Left lung (tissue), 10 donors: ENCODE data around the gene MIPEP. TPM values are rescaled to one million over a fixed set of nuclear protein-coding genes. Genes with fewer than 3 reads are reported as not detected.

Experiments
- ATAC-seq: fragments of 200-7000 bp; cut with Tn5 transposase; one replicate; pipeline ENCODE4 v1.9.1; 2020; ENCODE audit warnings: moderate library complexity
- DNase-seq, 4 donors: peaks; one replicate each; pipeline ENCODE4 v3.0.0-alpha.2; 2013 to 2020
- H3K27ac ChIP-seq, 2 donors: fragments of 200-600 bp; sonication (generic) in 1 of 2; one replicate each; pipeline versions ENCODE4 v1.5.0 to v1.8.0; 2020 to 2021
- H3K27me3 ChIP-seq, 2 donors: fragments of 200-600 bp; sonication (generic) in 1 of 2; one replicate each; pipeline versions ENCODE4 v1.5.0 to v1.8.0; 2020 to 2021
- H3K36me3 ChIP-seq, 2 donors: fragments of 200-600 bp; sonication (generic) in 1 of 2; one replicate each; pipeline versions ENCODE4 v1.5.0 to v1.8.0; 2020 to 2021
- H3K4me1 ChIP-seq, 2 donors: fragments of 200-600 bp; one replicate each; pipeline ENCODE4 v1.8.0; 2021
- H3K4me3 ChIP-seq, 2 donors: fragments of 200-600 bp; sonication (generic) in 1 of 2; one replicate each; pipeline versions ENCODE4 v1.5.0 to v1.8.0; 2020 to 2021; ENCODE audit warnings: mild to moderate bottlenecking in 1 of 2
- H3K9me3 ChIP-seq, 2 donors: fragments of 200-600 bp; sonication (generic) in 1 of 2; one replicate each; pipeline versions ENCODE4 v1.5.0 to v1.8.0; 2020 to 2021
- CTCF ChIP-seq, 2 donors: fragments of 200-600 bp; sonication (generic) in 1 of 2; IDR thresholded peaks; one replicate each; pipeline versions ENCODE4 v1.5.0 to v1.8.0; 2021; ENCODE audit warnings: antibody characterized with exemption in 2 of 2
- intact Hi-C, 2 donors: fragments of 100-400 bp; cut with DNase I; formaldehyde crosslinking; loops; one replicate each; pipeline versions ENCODE4 v1.11.2 to v1.14.2; 2022
- polyA plus RNA-seq, 6 donors: library from polyadenylated mRNA; unstranded; fragments of 120-200 nt; gene quantifications; one replicate each; pipeline ENCODE4 v1.2.1, GENCODE V29; 2013; ENCODE audit not compliant: insufficient read length in 6 of 6
- total RNA-seq, 2 donors: library from RNA; stranded (reverse); fragmentation: NEBNext Ultra II Directional; extraction: Animal tissue kit (Norgen Biotek cat#: 25700); gene quantifications; one replicate each; pipeline ENCODE4 v1.2.1, GENCODE V29; 2021
- donor health status: DM: no; HTN: yes; CAD: no.
- donor health status: DM: no; HTN: no; CAD: no.

Gene MIPEP
- total and polyA plus RNA-seq, 8 donors = 15.6 to 26.2 (median 17.4) TPM

GRCh38 chr13:23824371-23824770 lies 64.8 kb downstream of the MIPEP start:
- Histone ChIP-seq H3K27me3 (no peaks in the 10 kb centered on the region), H3K9me3 (no peaks in the 10 kb centered on the region), H3K4me1 (no peaks in the 10 kb centered on the region), H3K36me3 (no peaks in the 10 kb centered on the region), H3K27ac (no peak overlapping the region), H3K4me3 (no peak overlapping the region)
- intact Hi-C loops = no loop called here
- ATAC-seq (no peak), DNase-seq (no peak)
- no peak for TF ChIP-seq CTCF (IDR thresholded peaks at IDR 0.05)

- H3K4me3 ChIP-seq = no peak overlapping the region
- ATAC-seq (no peak), DNase-seq (no peak)
- no peaks in the 10 kb centered on the region for H3K27me3 ChIP-seq
- H3K36me3 ChIP-seq = no peaks in the 10 kb centered on the region
- H3K27ac ChIP-seq = no peak overlapping the region
- intact Hi-C loops = no loop called here
- TF ChIP-seq CTCF (IDR thresholded peaks at IDR 0.05) = no peak
- H3K9me3 ChIP-seq = no peaks in the 10 kb centered on the region
- no peaks in the 10 kb centered on the region for H3K4me1 ChIP-seq
Measured at GRCh38 chr13:23822252-23822824, 66.9 kb downstream of the MIPEP start.

- intact Hi-C loops = no loop called here
- DNase-seq = no peak
- TF ChIP-seq CTCF (IDR thresholded peaks at IDR 0.05) = no peak
Measured at GRCh38 chr13:23820530-23820929, 68.7 kb downstream of the MIPEP start.

GRCh38 chr13:23817830-23818229 lies 71.4 kb downstream of the MIPEP start:
- no peak for ATAC-seq
- TF ChIP-seq CTCF (IDR thresholded peaks at IDR 0.05) = no peak
- intact Hi-C loops = no loop called here
- no peak for DNase-seq
- Histone ChIP-seq H3K9me3 (no peaks in the 10 kb centered on the region), H3K27me3 (no peaks in the 10 kb centered on the region), H3K4me1 (no peaks in the 10 kb centered on the region), H3K27ac (no peak overlapping the region), H3K36me3 (no peaks in the 10 kb centered on the region), H3K4me3 (no peak overlapping the region)

More at GRCh38 chr13:23820530-23820929, 68.7 kb downstream of the MIPEP start:
- ATAC-seq = no peak
- H3K27me3 ChIP-seq = no peaks in the 10 kb centered on the region
- no peaks in the 10 kb centered on the region for H3K36me3 ChIP-seq
- H3K4me3 ChIP-seq = no peak overlapping the region
- no peaks in the 10 kb centered on the region for H3K4me1 ChIP-seq
- H3K9me3 ChIP-seq = no peaks in the 10 kb centered on the region
- no peak overlapping the region for H3K27ac ChIP-seq

GRCh38 chr13:23817136-23817535 lies 72.1 kb downstream of the MIPEP start:
- Histone ChIP-seq H3K4me1 (no peaks in the 10 kb centered on the region), H3K9me3 (no peaks in the 10 kb centered on the region), H3K4me3 (no peak overlapping the region), H3K27ac (no peak overlapping the region), H3K36me3 (no peaks in the 10 kb centered on the region), H3K27me3 (no peaks in the 10 kb centered on the region)
- TF ChIP-seq CTCF (IDR thresholded peaks at IDR 0.05) = no peak
- DNase-seq (no peak), ATAC-seq (no peak)
- intact Hi-C loops = no loop called here
